RPMI8226 (cell line): ENCODE measurements around the gene FSTL4.
"Not testable (repeated sequence)": the region's sequence is repeated elsewhere in the genome, so short reads cannot be mapped to it uniquely, and the experiment has no call there.

Experiments used
- DNase-seq: peaks from one replicate; pipeline ENCODE4 v3.0.0-alpha.2; 2015

The FSTL4 gene

GRCh38 chr5:133234273-133234672 is 378.1 kb downstream of the FSTL4 start:
- no peak for DNase-seq

GRCh38 chr5:133233616-133234015 is 378.7 kb downstream of the FSTL4 start:
- no peak for DNase-seq

GRCh38 chr5:133232911-133233310 is 379.4 kb downstream of the FSTL4 start:
- DNase-seq, result no peak

GRCh38 chr5:133232435-133232834 is 379.9 kb downstream of the FSTL4 start:
- no peak for DNase-seq

- DNase-seq, result no peak
Measured at GRCh38 chr5:133232011-133232410, 380.3 kb downstream of the FSTL4 start.

GRCh38 chr5:133230823-133231578 is 381.3 kb downstream of the FSTL4 start:
- no peak for DNase-seq

- no peak for DNase-seq
Measured at GRCh38 chr5:133229931-133230664, 382.2 kb downstream of the FSTL4 start.

- no peak for DNase-seq
Measured at GRCh38 chr5:133228316-133228715, 384.0 kb downstream of the FSTL4 start.

- DNase-seq, result no peak
Measured at GRCh38 chr5:133227897-133228296, 384.4 kb downstream of the FSTL4 start.

GRCh38 chr5:133227082-133227481 is 385.3 kb downstream of the FSTL4 start:
- no peak for DNase-seq

- no peak for DNase-seq
Measured at GRCh38 chr5:133226186-133226585, 386.2 kb downstream of the FSTL4 start.

- no peak for DNase-seq
Measured at GRCh38 chr5:133225671-133226152, 386.6 kb downstream of the FSTL4 start.

- DNase-seq, result no peak
Measured at GRCh38 chr5:133222979-133223378, 389.4 kb downstream of the FSTL4 start.

- DNase-seq, result no peak
Measured at GRCh38 chr5:133222521-133222920, 389.8 kb downstream of the FSTL4 start.

GRCh38 chr5:133222040-133222439 is 390.3 kb downstream of the FSTL4 start:
- no peak for DNase-seq

- no peak for DNase-seq
Measured at GRCh38 chr5:133220851-133221674, 391.3 kb downstream of the FSTL4 start.

GRCh38 chr5:133219296-133219695 is 393.0 kb downstream of the FSTL4 start:
- no peak for DNase-seq

GRCh38 chr5:133216138-133216537 is 396.2 kb downstream of the FSTL4 start:
- DNase-seq, result not testable (repeated sequence)

GRCh38 chr5:133214153-133214820 is 398.1 kb downstream of the FSTL4 start:
- DNase-seq, result no peak

- no peak for DNase-seq
Measured at GRCh38 chr5:133205649-133206048, 406.7 kb downstream of the FSTL4 start.

GRCh38 chr5:133205204-133205603 is 407.1 kb downstream of the FSTL4 start:
- DNase-seq, result no peak
